NCI-H1092 treated with DMSO at 0.1 percent for 48 hours (cell line): ENCODE measurements around the gene TCHP.

Experiments
- DNase-seq: peaks from one replicate; lab custom pipeline; 2025; lab: John Stamatoyannopoulos, UW

The TCHP gene

DNA sequence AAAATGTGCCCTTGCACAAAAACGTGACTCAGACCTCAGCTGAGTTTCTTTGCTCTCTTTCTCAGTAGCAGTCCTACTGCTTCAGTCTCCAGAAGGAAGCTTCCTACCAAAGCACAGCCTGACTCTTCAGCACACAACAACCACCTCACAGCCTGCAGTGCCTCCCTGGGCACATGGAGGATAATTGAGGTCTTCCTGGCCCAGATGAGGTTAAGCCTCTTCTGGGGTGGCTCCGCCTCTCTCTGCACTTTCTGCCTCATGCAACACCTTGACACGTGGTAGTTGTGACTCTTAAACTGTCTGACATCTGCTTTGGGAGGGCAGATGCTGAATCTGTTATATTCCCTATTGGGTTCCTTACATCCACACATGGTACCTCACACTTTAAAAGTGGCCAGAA is 62.3 kb downstream of the TCHP start:
- no peak for DNase-seq

DNA sequence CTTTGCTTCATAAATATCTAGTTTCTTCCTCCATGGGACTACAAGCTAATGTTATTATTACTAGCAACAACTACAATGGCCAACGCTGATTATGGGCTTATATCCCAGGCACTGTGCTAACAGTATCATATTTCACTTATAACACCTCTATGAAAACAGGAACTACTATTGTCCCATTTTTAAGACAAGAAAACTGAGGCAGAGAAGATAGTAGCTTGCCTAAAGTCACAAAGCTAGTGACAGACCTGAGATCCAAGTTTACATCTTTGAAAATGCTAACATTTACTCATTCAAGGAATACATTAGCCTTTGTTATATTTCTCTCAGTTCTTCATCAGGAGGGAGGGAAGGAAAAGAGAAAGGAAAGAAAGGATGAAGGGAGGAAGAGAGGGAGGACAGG is 63.3 kb downstream of the TCHP start:
- no peak for DNase-seq

DNA sequence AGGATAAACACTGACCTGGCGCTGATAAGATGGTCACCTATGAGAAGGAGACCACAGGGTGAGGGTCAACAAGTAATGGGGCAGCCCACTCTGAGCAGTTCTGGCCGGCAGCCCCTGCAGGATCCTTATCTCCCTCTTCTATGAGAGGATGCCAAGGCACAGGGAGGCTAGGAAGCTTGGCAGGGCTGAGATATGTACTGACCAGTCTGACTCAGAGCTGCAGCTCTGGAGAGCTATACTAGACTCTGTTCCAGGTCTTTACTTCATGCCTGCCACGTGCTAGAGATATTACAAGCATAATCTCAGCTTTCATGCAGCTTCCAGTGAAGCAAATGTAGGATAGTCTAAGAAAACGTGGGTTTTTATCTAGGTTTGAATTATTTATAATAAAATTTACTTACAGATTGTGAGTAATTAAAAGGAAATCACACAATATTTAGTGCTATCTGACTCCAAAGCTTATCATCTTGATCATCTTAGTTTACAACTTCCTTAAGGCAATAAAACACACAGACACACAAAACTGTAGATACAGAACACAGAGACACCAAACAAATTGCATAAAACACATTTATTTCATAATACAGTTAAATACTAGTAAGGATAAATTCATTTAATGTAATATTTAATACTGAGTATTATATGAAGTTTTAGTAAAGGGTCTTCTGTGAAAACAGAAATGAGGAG is 63.8 kb downstream of the TCHP start:
- DNase-seq = no peak

GRCh38 chr12:109966546-109966945 is 66.5 kb downstream of the TCHP start:
- DNase-seq = no peak

GRCh38 chr12:109967383-109968031 is 67.4 kb downstream of the TCHP start:
- no peak for DNase-seq
